Activated T-cell treated with anti-CD3 and anti-CD28 coated beads, Interleukin-2, amount 50 U/mL, for 1 hour (primary cell): ENCODE measurements around the gene SERTAD3.
"Not testable (repeated sequence)": the region's sequence is repeated elsewhere in the genome, so short reads cannot be mapped to it uniquely, and the experiment has no call there.

Experiments used
- DNase-seq: peaks from one replicate; pipeline ENCODE4 v3.0.0-alpha.2; 2020

Gene SERTAD3

DNA sequence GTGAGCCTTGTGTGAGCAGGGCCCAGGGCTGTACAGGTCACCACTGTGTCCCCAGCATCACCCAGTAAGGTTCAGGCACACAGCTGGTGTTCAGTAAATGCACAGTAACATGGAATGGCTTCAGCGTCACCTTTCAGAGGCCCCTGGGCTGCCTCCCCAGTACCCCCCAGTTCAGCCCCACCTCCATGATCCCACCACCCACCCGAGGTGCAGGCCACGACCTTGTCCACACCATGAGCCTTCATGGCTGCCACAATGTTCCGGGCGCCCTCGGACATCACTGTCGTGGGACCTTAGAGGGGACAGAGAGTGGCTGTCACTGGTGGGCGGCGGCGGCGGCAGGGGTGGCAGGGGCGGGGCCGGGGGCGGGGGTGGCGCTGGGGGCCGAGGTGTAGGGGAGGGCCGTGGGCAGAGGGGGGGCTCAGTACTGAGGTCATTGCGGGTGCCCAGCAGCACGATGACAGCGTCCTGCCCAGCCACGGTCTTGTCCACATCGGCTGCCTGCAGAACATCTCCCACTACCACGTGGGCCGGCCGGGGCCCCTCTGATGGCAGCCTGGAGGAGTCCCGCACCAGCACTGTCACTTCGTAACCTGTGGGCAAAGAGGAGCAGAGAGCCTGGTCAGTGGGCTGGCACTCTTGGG lies 13.9 kb upstream of the SERTAD3 start:
- DNase-seq = no peak

DNA sequence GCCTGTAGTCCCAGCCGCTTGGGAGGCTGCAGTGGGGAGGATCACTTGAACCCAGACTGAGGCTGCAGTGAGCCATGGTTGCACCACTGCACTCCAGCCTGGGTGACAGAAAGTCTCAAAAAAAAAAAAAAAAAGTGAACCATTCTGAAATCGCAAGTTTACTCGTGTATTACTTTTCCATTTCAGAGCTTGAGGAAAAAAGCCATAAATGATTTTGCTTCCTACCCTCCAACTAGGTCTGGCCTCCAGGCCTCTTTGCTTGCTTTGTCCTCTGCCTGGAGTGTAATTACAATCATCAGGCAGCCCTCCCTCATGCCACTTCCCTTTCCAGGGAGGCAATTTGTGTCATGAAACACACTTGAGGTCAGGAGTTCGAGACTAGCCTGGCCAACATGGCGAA lies 12.9 kb upstream of the SERTAD3 start:
- DNase-seq = no peak

DNA sequence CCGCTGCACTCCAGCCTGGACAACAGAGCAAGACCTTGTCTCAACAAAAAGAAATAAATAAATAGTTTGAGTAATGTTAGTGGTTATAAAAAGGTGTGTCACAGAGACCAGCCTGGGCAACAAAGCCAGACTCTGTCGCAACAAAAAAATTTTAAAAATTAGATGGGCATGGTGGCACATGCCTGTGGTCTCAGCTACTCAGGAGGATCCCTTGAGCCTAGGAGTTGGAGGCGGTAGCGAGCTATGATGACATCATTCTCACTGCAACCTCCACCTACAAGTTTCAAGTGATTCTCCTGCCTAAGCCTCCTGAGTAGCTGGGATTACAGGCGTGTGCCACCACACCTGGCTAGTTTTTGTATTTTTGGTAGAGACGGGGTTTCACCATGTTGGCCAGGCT lies 9.8 kb upstream of the SERTAD3 start:
- not testable (repeated sequence) for DNase-seq

DNA sequence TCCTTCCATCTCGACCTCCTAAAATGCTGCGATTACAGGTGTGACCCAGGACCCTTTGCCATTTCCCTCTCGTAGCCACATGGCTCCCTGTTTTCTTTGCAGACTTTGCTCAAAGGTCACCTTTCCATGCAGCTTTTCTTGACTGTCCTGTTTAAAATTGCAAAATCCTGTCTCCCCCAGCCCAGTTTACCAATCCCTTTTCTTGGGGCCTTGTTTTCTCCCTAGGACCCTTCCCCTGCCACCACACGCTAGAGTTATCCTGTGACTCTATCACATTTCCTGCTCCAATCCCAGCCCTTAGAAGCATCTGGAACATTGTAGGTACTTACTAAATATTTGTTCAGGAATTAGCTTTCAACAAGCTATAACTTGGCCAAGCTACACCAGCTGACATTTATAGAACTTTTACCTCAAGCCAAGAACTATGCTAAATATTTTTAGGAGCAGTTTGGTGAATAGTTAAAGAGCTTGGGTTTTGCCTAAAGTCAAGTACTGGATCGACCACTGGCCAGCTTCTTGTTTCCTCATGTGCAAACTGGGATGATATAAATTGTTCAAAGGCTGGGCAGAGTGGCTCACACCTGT lies 9.1 kb upstream of the SERTAD3 start:
- no peak for DNase-seq

DNA sequence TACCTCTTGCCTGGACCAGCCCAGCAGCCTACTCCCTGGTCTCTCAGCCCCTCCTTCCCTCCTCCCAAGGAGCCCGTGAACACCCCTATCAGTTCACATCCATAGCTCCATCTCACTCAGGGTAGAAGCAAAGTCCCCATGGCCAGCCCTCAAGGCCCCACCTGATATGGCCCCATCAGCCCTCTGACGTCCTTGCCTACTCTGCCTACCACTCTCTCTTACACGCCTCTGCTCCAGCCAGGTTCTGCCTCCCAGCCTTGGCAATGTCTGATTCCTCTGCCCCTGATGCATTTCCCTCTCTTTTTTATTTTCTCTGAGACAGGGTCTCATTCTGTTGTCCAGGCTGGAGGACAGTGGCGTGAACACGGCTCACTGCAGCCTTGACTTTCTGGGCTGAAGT lies 7.9 kb upstream of the SERTAD3 start:
- DNase-seq = no peak

- no peak for DNase-seq
Observed at GRCh38 chr19:40450664-40451063, 6.5 kb upstream of the SERTAD3 start.

- DNase-seq = no peak
Observed at GRCh38 chr19:40449506-40449905, 5.4 kb upstream of the SERTAD3 start.

DNA sequence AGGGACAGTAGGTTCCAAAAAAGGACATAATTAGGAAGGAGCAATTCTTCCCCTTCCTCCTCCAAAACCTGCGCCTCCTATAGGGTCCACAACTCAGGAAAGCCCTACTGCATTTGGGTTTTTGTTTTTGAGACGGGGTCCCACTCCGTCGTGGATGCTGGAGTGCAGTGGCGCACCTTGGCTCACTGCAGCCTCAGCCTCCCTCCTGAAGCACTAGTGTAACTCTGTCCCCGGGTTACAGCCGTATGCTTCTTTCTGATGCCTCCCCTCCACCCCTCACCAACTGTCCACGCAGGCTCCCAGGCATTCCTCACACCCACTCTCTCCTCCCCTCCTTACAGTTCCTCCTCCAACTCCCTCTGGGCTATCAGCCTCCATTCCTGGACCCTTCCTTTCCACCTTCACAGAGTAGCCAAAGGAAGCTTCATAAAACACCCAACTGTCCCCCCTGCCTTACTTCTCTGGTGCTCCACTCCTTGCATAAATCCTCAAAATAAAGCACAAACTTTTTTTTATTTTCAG lies 2.2 kb upstream of the SERTAD3 start:
- DNase-seq = no peak

GRCh38 chr19:40445780-40446262 lies 1.7 kb upstream of the SERTAD3 start:
- DNase-seq = no peak

- no peak for DNase-seq
Observed at GRCh38 chr19:40444825-40445312, 734 bp upstream of the SERTAD3 start.

GRCh38 chr19:40443131-40443999 lies 770 bp downstream of the SERTAD3 start:
- peak; percentile 96 for DNase-seq

DNA sequence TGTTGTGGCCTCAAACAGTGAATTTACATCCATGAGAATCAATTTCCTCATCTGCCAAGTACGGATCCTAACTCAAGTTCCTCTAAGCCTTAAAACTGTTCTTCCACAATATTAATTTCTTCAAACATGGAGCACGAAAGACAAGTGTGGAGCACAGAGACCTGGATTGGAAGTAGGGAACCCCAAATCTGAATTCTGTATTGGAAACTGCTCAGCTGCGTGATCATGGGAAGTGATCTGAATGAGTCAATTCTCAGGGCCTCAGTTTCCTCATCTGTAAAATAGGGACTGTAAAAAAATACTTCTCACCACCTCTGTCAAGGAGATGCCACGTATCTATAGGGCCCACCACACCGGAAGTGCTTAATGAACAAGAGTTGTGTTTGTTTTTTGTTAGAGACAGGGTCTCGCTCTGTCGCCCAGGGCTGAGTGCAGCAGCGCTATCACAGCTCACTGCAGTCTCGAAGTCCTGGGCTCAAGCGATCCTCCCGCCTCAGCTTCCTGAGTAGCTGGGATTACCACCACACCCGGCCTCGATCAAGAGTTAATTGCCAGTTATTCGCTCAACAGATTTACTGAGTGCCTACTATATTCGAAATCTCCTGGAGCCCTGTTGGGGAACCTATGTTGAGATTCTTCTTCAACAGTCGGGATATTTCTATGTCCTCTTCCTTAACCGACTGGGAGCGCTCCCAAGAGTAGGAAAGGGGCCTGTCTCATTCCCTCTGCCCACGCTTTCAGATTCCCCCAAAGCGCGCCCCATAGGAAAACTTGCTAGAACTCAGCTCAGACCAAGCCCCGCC lies 1.6 kb downstream of the SERTAD3 start:
- DNase-seq = no peak

DNA sequence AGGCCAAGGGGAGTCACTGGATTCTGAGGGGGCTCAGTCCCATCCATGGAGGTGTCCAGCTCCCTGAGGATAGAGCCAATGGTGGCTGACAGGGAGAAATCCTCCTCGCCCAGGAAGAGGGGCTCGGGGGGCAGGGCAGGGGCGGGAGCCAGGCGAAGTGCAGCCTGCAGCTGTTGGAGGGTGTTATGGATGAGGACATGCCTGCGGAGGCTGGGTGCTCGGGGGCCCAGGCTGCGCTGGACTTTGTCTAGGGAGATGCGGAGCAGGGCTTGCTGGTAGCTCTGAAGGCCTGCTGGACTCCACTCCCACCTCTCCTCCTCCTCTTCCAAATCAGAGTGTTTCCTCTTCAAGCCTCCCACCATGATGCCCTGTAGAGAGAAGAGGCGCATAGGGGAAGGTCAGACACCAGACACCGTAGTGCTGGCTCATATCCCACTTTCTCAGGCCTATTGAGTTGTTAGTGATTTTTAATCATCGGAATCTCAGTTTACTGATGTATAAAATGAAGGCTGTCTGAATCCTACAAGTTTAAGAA lies 2.3 kb downstream of the SERTAD3 start:
- DNase-seq = no peak

- DNase-seq = no peak
Observed at GRCh38 chr19:40438284-40438683, 5.9 kb downstream of the SERTAD3 start.

DNA sequence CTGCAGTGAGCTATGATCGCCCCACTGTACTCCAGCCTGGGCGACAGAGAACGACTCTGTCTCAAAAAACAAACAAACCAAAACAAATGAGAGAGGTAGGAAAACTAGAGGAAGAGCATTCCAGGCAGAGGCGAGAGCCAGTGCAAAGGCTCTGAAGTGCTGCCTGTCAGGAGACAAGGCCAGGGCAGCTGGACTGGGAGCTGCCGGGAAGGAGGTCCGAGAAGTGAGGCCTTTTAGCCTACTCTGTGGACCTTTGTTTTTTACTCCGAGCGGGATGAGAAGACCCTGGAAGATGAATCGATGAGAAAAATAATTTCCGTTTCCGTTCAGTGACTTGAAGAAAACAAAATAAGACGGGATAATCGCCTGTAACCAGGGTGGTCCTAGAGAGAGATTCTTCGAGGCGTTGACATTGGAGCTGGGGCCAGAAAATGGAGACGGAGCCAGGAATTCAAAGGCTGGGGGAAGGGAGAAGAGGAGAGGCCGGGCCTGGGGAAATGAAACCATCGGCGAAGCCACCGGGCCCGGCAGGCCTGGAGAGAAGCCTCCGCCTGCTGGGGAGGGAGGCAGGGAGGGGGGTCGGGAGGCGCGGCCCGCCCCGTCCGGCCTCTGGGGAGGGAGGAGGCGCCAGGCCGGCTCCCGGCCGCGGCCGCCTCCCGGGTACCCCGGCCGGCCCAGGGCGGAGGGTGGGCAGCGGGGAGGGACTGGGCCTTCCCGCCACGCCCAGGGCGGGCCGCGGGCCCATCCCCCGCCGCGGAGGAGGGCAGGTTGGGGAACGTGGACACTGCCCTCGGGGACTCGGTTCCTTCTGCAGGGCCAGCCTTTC lies 10.5 kb downstream of the SERTAD3 start:
- peak; percentile 57 for DNase-seq

DNA sequence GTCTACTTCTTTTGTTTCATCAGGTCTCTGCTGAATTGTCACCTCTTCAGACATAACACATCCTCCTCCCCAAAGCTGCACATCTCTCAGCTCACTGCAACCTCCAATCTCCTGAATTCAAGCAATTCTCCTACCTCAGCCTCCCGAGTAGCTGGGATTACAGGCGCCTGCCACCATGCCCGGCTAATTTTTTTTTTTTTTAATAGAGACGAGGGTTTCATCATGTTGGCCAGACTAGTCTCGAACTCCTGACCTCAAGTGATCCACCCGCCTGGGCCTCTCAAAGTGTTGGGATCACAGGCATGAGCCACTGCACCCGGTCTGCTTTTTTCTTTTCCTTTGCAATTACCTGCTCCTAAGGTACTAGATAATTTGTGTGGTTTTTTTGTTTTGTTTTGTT lies 11.4 kb downstream of the SERTAD3 start:
- DNase-seq = not testable (repeated sequence)

DNA sequence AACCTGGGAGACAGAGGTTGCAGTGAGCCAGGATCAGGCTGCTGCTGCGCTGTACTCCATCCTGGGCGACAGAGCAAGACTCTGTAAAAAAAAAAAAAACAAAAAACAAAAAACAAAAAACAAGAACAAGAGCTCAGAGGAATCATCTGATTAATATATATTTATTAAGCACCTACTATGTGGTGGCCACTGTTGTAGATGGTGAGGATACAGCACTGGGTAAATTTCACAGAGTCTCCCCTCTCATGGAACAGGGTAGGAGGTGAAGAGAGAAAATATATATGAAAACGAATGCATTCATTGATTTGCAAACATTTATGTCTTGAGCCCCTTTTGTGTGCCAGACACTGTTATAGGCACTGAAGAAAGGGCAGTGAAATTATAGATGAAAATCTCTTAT lies 12.4 kb downstream of the SERTAD3 start:
- no peak for DNase-seq

- not testable (repeated sequence) for DNase-seq
Observed at GRCh38 chr19:40430242-40430641, 13.9 kb downstream of the SERTAD3 start.

DNA sequence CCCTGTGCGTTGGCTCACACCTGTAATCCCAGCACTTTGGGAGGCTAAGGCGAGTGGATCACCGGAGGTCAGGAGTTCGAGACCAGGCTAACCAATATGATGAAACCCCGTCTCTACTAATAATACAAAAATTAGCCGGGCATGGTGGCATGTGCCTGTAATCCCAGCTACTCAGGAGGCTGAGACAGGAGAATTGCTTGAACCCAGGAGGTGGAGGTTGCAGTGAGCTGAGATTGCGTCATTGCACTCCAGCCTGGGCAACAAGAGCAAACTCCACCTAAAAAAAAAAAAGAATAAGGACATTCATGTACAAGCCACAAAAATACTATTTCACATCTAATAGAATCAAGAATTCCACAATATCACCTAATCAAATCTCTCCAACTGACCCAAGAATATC lies 15.9 kb downstream of the SERTAD3 start:
- not testable (repeated sequence) for DNase-seq

DNA sequence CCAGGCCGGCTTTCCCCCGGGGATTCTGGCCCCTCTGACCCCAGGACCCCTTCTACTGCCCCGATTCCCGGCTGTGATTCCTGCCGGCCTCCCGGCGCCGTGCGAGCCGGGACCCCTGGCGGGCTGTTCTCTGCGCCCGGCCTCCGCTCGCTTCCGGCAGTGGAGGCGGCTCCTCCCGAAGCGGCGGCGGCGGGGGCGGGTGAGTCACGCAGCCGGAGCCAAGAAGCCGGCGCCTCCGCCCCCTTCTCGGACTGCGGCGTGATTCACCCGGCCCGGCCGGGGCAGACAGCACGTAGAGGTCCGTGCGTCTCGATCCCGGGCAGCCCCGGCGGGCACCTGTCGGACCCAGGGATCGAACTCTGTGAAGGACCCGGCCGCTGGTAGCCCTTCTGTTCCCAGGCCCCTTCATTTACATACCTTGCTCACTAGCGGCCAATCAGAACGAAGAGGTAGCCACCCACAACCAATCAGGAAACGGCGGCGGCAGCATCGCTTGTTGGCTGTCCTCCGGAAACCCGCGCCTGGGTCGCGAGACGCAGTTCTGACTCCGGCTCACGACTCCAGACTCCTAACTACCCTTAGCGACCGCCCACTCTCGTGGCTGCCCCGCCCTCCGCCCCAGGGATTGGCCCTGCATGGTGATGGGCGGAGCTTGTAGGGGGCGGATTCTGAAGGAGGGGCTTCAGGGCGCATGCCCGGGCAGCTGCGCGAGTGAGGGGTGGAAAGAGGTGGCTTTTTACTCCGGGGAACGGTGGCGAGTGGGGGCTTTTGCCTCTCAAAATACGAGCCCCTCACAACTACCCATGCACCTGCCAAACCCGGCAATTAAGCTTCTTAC lies 18.5 kb downstream of the SERTAD3 start, which contains the start of gene SERTAD1:
SERTAD1 (minus strand) TSS at position 543 of the 838 bp plus-strand sequence. CDS start 2,446 bp downstream, outside the sequence.
- peak; percentile 100 for DNase-seq
